Pancreas (tissue), 10 donors: ENCODE results near the gene BGN. TPM values are rescaled to one million over a fixed set of nuclear protein-coding genes. Genes with fewer than 3 reads are reported as not detected.

Experiments
- ATAC-seq, 4 donors: fragments of 200-7000 bp; cut with Tn5 transposase; one replicate each; pipeline versions ENCODE4 v1.8.0 to v1.9.1; 2020; ENCODE audit warnings: mild to moderate bottlenecking in 4 of 4, moderate library complexity in 4 of 4
- DNase-seq, 6 donors: peaks; one replicate each; pipeline ENCODE4 v3.0.0-alpha.2; 2020
- FAIRE-seq: peaks from 2 replicates; lab custom pipeline; 2012; peaks lifted over from hg19 to GRCh38; lab: Jason Lieb, UNC
- H3K27ac ChIP-seq, 4 donors: fragments of 200-600 bp; sonication (generic); 1 replicate in 3 of 4; 2 replicates in 1 of 4; pipeline versions ENCODE4 v1.5.0 to v1.8.0; 2020
- H3K27me3 ChIP-seq, 4 donors: fragments of 200-600 bp; one replicate each; pipeline ENCODE4 v1.8.0; 2021
- H3K36me3 ChIP-seq, 3 donors: fragments of 200-600 bp; sonication (generic) in 1 of 3; one replicate each; pipeline versions ENCODE4 v1.5.0 to v1.8.0; 2020 to 2021
- H3K4me1 ChIP-seq, 3 donors: fragments of 200-600 bp; one replicate each; pipeline ENCODE4 v1.8.0; 2021
- H3K4me3 ChIP-seq, 4 donors: fragments of 200-600 bp; sonication (generic) in 2 of 4; one replicate each; pipeline versions ENCODE4 v1.5.0 to v1.8.0; 2020 to 2021
- H3K9me3 ChIP-seq, 4 donors: fragments of 200-600 bp; one replicate each; pipeline ENCODE4 v1.8.0; 2021
- CTCF ChIP-seq, 4 donors: fragments of 200-600 bp; sonication (generic) in 3 of 4; IDR thresholded peaks; one replicate each; pipeline versions ENCODE4 v1.5.0 to v1.8.0; 2021; ENCODE audit warnings: antibody characterized with exemption in 4 of 4
- WGBS, 2 donors: extraction: QIAGEN DNeasy Blood & Tissue Kit; methylation state at CpG; one replicate each; pipeline ENCODE4 v1.1.7; 2013; 5-methylcytosine and 5-hydroxymethylcytosine counted together
- intact Hi-C, 3 donors: fragments of 100-400 bp; cut with DNase I; formaldehyde crosslinking; loops; one replicate each; pipeline versions ENCODE4 v1.11.1 to v1.14.2; 2022
- polyA plus RNA-seq, 2 donors: library from polyadenylated mRNA; stranded (reverse); fragments of 200-250 nt; gene quantifications; one replicate each; pipeline ENCODE4 v1.2.3, GENCODE V29; 2013
- total RNA-seq, 6 donors: library from RNA; stranded (reverse); fragmentation: NEBNext Ultra II Directional in 4 of 6; extraction: Animal tissue kit (Norgen Biotek cat#: 25700) in 4 of 6; gene quantifications; one replicate each; pipeline versions ENCODE4 v1.2.1 to v1.2.4, GENCODE V29; 2021 to 2023
- donor health status: healthy with polysubstance abuse.
- donor health status: DM: no; HTN: no; CAD: no; lungs with moderate emphysema.
- donor health status: DM: no; HTN: no; CAD: no.
- donor health status: control.
- donor health status: control.
- donor health status: Bipolar disorder and iron deficiency.
- donor health status: DM: yes; HTN: yes; CAD: no.
- donor health status: DM: no; HTN: no; CAD: no.
- donor health status: DM: no; HTN: no; CAD: no.
- donor health status: DM: yes; HTN: yes; CAD: no.

The BGN gene
- total and polyA plus RNA-seq, 8 donors, result 4.0 to 113 (median 20.4) TPM

GRCh38 chrX:153526801-153527200, 32.0 kb downstream of the BGN start:
- Histone ChIP-seq H3K27me3 (peaks cover 0 to 6% (median 2%) of the 10 kb centered on the region in 4 donors), H3K9me3 (no peaks in the 10 kb centered on the region), H3K27ac (no peak overlapping the region), H3K4me3 (no peak overlapping the region), H3K4me1 (no peaks in the 10 kb centered on the region), H3K36me3 (no peaks in the 10 kb centered on the region)
- intact Hi-C loops, result no loop called here
- WGBS, 2 donors, result 61 to 75% methylated on average over 10 of the region's 10 CpGs
- DNase-seq (no peak), FAIRE-seq (no peak), ATAC-seq (no peak)
- no peak for TF ChIP-seq CTCF (IDR thresholded peaks at IDR 0.05)

- no peak for TF ChIP-seq CTCF (IDR thresholded peaks at IDR 0.05)
- H3K9me3 ChIP-seq, result no peaks in the 10 kb centered on the region
- no peak overlapping the region for H3K4me3 ChIP-seq
- intact Hi-C loops, result no loop called here
- H3K27me3 ChIP-seq, result peaks cover 0 to 5% (median 1%) of the 10 kb centered on the region in 4 donors
- FAIRE-seq, result no peak
- 61 to 74% methylated on average over 15 of the region's 15 CpGs for WGBS, 2 donors
- DNase-seq, result no peak
- H3K4me1 ChIP-seq, result no peaks in the 10 kb centered on the region
- no peaks in the 10 kb centered on the region for H3K36me3 ChIP-seq
- no peak overlapping the region for H3K27ac ChIP-seq
- ATAC-seq, result no peak
Observed at GRCh38 chrX:153527208-153527607, 32.4 kb downstream of the BGN start.

GRCh38 chrX:153530411-153531129, 35.8 kb downstream of the BGN start:
- peaks cover 0 to 5% (median 0%) of the 10 kb centered on the region in 4 donors for H3K27me3 ChIP-seq
- intact Hi-C loops, result no loop called here
- TF ChIP-seq CTCF (IDR thresholded peaks at IDR 0.05), result no peak
- 64 to 68% methylated on average over 18 to 20 of the region's 20 CpGs for WGBS, 2 donors
- H3K4me1 ChIP-seq, result no peaks in the 10 kb centered on the region
- ATAC-seq (no peak), FAIRE-seq (no peak), DNase-seq (no peak)
- no peak overlapping the region for H3K27ac ChIP-seq
- H3K36me3 ChIP-seq, result no peaks in the 10 kb centered on the region
- H3K9me3 ChIP-seq, result no peaks in the 10 kb centered on the region
- no peak overlapping the region for H3K4me3 ChIP-seq

GRCh38 chrX:153533091-153533490, 38.3 kb downstream of the BGN start:
- FAIRE-seq, result no peak

More at GRCh38 chrX:153533091-153533490, 38.3 kb downstream of the BGN start:
- Histone ChIP-seq H3K4me1 (no peaks in the 10 kb centered on the region), H3K36me3 (no peaks in the 10 kb centered on the region), H3K27ac (no peak overlapping the region), H3K9me3 (no peaks in the 10 kb centered on the region), H3K27me3 (no peaks in the 10 kb centered on the region), H3K4me3 (no peak overlapping the region)
- intact Hi-C loops, result no loop called here
- no peak for TF ChIP-seq CTCF (IDR thresholded peaks at IDR 0.05)
- 82 to 85% methylated on average over 15 of the region's 15 CpGs for WGBS, 2 donors
- DNase-seq, result no peak
- ATAC-seq, result no peak
